ENCODE results near the gene RAB40C. TPM values are rescaled to one million over a fixed set of nuclear protein-coding genes. Genes with fewer than 3 reads are reported as not detected.

RAB40C gene
- total RNA-seq, 2 donors from 2014 or later = 9.9 to 13.5 TPM

- intact Hi-C loops (cut with DNase I) = no loop called here
- ATAC-seq (no peak), DNase-seq (no peak)
Measured at GRCh38 chr16:624526-625070, 34.7 kb downstream of the RAB40C start.

DNA sequence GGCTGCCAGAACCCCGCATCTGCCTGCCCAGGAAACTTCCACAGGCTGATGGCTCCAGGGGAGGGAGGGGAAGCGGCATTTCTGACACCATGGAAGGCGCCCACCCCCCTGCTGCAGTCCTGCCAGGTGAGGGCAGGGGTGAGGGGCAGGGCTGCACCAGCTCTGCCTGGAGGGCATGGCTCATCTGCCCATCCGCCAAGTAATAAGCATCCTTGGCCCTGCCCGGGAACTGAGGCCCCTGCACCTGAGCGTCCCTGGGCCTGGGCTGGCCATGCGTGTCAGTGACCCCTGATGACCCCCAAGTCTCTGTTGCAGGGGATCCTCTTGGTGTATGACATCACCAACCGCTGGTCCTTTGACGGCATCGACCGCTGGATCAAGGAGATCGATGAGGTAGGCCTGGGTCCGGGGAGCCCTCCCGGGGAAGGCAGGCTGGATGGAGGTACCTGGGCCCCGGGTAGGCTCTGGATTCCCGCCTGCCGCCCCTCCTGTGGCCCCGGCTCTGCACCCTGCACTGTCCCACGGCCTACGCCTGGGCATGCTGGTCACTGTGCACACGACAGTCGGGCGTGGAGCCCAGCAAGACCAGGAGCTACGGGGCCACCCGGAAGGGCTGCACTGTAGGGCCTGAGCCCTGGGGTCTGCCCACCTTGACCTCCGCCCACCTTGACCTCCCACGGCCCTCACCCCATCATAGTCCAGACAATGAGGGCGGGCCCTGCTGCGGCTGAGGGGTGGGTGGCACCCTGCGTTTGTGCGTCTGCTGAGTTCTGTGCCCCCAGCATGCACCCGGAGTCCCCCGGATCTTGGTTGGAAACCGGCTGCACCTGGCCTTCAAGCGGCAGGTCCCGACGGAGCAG is 35.5 kb downstream of the RAB40C start:
- intact Hi-C loops (cut with DNase I) = no loop called here
- no peak for ATAC-seq
- no peak for DNase-seq

DNA sequence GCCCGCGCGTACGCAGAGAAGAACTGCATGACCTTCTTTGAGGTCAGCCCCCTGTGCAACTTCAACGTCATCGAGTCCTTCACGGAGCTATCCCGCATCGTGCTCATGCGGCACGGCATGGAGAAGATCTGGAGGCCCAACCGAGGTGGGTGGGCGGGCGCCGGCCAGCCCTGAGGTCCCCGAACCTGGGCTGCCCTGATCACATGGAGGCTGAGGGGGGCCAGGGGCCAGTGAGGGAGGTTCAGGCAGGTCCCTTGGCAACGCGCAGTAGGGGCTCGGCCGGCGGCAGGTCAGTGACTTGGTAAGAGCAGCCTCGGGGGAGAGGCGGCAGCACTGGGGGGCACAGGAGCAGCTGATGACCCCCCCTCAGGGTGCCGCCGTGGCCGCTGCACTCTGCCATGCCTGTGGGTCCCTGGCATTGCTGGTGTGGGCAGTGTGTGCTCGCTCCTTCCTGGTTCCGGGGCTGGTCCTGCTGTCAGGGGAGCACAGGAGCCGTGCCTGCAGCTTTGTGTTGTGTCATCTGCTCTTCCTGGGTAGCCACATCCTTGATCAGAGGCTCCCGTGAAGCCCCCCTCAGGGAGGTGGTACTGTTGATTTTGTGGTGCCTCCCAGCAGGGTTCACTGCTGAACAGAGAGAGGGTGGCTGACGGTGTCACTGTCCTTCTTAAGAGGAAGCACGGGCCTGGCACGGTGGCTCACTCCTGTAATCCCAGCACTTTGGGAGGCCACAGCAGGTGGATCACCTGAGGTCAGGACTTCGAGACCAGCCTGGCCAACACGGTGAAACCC is 36.3 kb downstream of the RAB40C start:
- intact Hi-C loops (cut with DNase I) = no loop called here
- ATAC-seq (no peak), DNase-seq (no peak)

DNA sequence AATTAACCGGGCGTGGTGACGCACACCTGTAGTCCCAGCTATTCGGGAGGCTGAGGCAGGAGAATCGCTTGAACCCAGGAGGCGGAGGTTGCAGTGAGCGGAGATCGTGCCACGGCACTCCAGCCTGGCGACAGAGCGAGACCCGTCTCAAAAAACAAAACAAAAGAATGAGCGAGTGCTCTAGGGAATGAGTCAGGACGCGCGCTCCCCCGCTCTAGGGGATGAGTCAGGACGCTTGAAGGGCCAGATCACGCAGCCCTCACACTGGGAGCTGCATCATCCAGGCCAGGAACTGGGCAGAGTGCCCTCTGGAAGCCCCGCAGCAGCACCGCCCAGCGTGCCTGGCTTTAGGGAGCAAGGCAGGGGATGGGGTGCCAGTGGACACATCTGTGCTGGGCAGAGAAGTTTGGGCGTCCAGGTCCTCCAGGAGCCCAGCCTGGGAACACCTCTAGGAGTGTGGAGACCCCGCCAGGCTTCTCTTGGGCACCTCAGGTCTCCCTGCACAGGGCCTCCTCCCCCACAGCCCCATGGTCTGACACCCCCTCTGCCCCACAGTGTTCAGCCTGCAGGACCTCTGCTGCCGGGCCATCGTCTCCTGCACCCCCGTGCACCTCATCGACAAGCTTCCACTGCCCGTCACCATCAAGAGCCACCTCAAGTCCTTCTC is 37.1 kb downstream of the RAB40C start:
- ATAC-seq (peak; percentile 23 to 81), DNase-seq (peak; percentile 60)
- intact Hi-C loops (cut with DNase I) = no loop called here

GRCh38 chr16:627454-628239 is 37.8 kb downstream of the RAB40C start:
- intact Hi-C loops (cut with DNase I) = no loop called here
- peak; percentile 57 for DNase-seq
- ATAC-seq = peak; percentile 9 to 63

DNA sequence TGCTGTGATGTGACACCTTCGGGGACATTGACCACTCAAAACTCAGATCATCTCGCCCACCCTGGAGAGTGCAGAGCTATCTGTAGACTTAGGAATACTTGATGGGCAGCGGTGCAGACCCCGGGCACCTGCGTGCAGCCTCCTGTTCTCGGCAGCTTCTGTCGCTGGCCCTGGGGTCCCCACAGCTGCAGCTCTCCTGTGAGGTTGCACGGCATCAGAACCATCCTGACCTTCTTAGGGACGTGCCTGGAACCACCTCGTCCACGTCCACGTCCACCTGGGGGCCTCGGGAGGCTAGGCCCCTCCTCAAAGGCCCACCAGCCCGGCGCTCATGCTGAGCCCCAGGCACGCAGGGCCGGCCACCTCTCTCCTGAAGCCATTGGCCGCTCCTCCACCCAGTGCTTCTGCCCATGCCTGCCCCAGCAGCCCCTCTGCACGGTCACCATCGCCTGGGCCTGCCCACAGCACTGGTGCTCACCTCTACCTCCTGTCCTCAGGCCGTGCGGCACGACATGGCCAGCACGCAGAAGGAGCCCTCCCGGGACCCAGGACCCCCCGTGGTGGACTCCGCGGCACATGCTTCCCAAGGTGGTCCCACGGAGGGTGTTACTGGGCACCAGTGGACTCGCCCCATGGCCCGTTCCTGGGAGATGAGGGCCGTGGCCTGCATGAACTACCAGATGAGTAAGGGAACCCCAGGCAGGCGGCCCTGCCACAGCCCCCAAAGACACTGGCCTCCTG is 38.6 kb downstream of the RAB40C start:
- DNase-seq (no peak), ATAC-seq (no peak)
- intact Hi-C loops (cut with DNase I) = no loop called here

GRCh38 chr16:629185-629832 is 39.4 kb downstream of the RAB40C start:
- ATAC-seq (peak in 1 of 2 donors; percentile 10), DNase-seq (peak; percentile 42)
- intact Hi-C loops (cut with DNase I) = no loop called here

DNA sequence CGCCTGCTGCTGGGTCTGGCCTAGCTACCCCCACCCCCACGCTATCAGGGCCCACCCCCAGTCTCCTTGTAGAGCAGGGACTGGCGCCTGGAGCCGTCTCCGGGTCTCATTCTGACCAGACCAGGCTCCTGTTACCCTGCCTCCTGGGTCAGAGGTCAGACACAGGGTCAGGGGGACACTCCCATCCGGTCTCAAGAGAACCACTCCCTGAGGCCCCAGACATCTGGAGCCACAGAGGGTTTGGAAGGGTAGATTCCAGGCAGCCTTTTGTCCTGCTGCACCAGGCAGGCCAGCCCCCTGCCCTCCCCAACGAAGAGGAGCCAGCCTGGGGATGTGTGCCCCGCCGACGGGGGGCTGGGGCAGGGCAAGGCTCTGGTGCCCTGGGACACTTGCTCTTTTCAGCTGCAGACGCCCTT is 40.0 kb downstream of the RAB40C start:
- peak; percentile 62 for DNase-seq

GRCh38 chr16:630249-630814 is 40.5 kb downstream of the RAB40C start:
- DNase-seq (peak; percentile 31), ATAC-seq (no peak)
- intact Hi-C loops (cut with DNase I) = no loop called here

More for the DNA sequence above, 40.0 kb downstream of the RAB40C start:
- no peak for ATAC-seq
- intact Hi-C loops (cut with DNase I) = no loop called here

GRCh38 chr16:630815-631405 is 41.0 kb downstream of the RAB40C start, which contains the start of gene WFIKKN1:
TSS of gene WFIKKN1 (plus strand) at chr16:630985. CDS start at chr16:631254, 269 bp downstream.
- intact Hi-C loops (cut with DNase I) = no loop called here
- peak in 1 of 2 donors; percentile 7 for ATAC-seq
- peak; percentile 48 for DNase-seq

- no peak for ATAC-seq
- no peak for DNase-seq
- intact Hi-C loops (cut with DNase I) = no loop called here
Measured at GRCh38 chr16:631808-632358, 42.0 kb downstream of the RAB40C start.

DNA sequence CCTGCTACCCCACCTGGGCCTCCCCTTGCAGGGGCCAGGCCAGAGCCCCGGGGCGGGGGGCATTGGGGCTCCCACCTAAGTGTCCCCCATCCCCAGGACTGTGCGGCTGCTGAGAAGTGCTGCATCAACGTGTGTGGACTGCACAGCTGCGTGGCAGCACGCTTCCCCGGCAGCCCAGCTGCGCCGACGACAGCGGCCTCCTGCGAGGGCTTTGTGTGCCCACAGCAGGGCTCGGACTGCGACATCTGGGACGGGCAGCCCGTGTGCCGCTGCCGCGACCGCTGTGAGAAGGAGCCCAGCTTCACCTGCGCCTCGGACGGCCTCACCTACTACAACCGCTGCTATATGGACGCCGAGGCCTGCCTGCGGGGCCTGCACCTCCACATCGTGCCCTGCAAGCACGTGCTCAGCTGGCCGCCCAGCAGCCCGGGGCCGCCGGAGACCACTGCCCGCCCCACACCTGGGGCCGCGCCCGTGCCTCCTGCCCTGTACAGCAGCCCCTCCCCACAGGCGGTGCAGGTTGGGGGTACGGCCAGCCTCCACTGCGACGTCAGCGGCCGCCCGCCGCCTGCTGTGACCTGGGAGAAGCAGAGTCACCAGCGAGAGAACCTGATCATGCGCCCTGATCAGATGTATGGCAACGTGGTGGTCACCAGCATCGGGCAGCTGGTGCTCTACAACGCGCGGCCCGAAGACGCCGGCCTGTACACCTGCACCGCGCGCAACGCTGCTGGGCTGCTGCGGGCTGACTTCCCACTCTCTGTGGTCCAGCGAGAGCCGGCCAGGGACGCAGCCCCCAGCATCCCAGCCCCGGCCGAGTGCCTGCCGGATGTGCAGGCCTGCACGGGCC is 42.8 kb downstream of the RAB40C start:
- intact Hi-C loops (cut with DNase I) = no loop called here
- ATAC-seq (no peak), DNase-seq (no peak)

DNA sequence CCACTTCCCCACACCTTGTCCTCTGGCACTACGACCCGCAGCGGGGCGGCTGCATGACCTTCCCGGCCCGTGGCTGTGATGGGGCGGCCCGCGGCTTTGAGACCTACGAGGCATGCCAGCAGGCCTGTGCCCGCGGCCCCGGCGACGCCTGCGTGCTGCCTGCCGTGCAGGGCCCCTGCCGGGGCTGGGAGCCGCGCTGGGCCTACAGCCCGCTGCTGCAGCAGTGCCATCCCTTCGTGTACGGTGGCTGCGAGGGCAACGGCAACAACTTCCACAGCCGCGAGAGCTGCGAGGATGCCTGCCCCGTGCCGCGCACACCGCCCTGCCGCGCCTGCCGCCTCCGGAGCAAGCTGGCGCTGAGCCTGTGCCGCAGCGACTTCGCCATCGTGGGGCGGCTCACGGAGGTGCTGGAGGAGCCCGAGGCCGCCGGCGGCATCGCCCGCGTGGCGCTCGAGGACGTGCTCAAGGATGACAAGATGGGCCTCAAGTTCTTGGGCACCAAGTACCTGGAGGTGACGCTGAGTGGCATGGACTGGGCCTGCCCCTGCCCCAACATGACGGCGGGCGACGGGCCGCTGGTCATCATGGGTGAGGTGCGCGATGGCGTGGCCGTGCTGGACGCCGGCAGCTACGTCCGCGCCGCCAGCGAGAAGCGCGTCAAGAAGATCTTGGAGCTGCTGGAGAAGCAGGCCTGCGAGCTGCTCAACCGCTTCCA is 43.6 kb downstream of the RAB40C start:
- DNase-seq (no peak), ATAC-seq (no peak)
- intact Hi-C loops (cut with DNase I) = no loop called here

GRCh38 chr16:634051-634670 is 44.3 kb downstream of the RAB40C start:
- ATAC-seq (no peak), DNase-seq (no peak)
- intact Hi-C loops (cut with DNase I) = no loop called here
